Skeletal muscle tissue (tissue), 4 donors: Measurements from ENCODE around the gene EFNA3. TPM values are rescaled to one million over a fixed set of nuclear protein-coding genes. Genes with fewer than 3 reads are reported as not detected.
A peak's percentile ranks its signal among the peaks of the same experiment; 100 is the strongest.

Experiments
- H3K27ac ChIP-seq: one replicate; pipeline ENCODE4 v1.7.0; 2013; ENCODE audit warnings: mild to moderate bottlenecking, low read depth, low read length, inconsistent platforms
- H3K27me3 ChIP-seq, 3 donors: one replicate each; pipeline ENCODE4 v1.7.0; 2013; ENCODE audit warnings: low read length in 3 of 3; ENCODE audit not compliant: control insufficient read depth in 3 of 3, insufficient read depth in 3 of 3
- H3K36me3 ChIP-seq, 3 donors: one replicate each; pipeline ENCODE4 v1.7.0; 2013; ENCODE audit warnings: low read length in 3 of 3; ENCODE audit not compliant: control insufficient read depth in 3 of 3, insufficient read depth in 3 of 3
- H3K4me1 ChIP-seq, 3 donors: one replicate each; pipeline ENCODE4 v1.7.0; 2013; ENCODE audit warnings: low read length in 3 of 3, mild to moderate bottlenecking in 3 of 3; ENCODE audit not compliant: control insufficient read depth in 3 of 3, insufficient read depth in 3 of 3
- H3K4me3 ChIP-seq, 3 donors: one replicate each; pipeline ENCODE4 v1.7.0; 2013; ENCODE audit warnings: low read length in 3 of 3
- H3K9ac ChIP-seq, 3 donors: one replicate each; pipeline ENCODE4 v1.7.0; 2013; ENCODE audit warnings: low read length in 3 of 3, mild to moderate bottlenecking in 3 of 3, moderate library complexity in 2 of 3, low read depth in 1 of 3
- H3K9me3 ChIP-seq, 3 donors: one replicate each; pipeline ENCODE4 v1.7.0; 2013; ENCODE audit warnings: low read length in 3 of 3; ENCODE audit not compliant: control insufficient read depth in 3 of 3
- total RNA-seq: library from RNA; depleted of rRNA; stranded (reverse); fragments of >200 nt; gene quantifications from one replicate; pipeline ENCODE4 v1.2.3, GENCODE V29; 2014
- donor health status: Osteomylitis.

The EFNA3 gene
- total RNA-seq, 1 donor from 2014 or later, result 0.52 TPM

DNA sequence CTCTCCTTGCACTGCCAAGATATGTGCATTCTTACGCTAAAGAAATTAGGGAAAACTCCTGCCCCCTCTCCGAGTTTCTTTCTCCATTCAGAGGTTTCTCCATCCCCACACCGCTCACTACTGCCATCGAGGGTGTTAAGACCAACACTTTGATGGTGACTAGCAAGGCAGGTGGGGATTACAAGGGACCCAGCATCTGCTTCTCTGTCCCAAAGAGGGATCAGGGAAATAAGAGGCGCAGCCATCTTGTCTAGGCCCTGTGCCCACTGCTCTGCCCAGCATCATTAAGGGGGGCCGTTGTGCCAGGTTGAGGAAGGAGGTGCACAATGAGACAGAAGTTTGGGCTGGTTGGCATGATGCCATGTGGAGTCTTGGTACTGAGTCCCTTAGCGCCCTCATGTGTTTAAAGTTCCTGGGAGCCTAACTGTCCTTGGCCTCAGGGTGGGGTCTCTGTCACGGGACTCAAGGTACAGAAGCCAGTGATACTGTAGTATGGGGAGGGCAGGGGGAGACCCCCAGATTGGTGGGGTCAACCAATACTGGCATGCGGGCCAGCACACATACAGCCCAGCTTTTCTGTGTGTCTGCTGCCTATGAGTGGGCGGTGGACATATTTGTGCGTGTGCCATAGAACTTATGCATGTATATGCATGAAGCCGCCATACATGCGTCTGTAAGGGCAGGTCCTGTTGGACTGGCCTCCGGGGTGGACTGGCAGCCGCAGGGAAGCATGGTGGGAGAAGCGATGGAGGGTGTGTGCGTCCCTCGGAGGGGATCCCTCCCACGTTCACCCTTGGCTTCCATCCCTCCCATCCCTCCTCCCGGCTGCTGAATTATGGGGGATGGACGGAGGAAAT is 5.5 kb downstream of the EFNA3 start:
- H3K9me3 ChIP-seq, result no peaks in the 10 kb centered on the region
- no peak overlapping the region for H3K27ac ChIP-seq
- H3K4me3 ChIP-seq, result peak overlapping the region; percentile 63 to 91 (median 85)
- peaks cover 0 to 2% (median 0%) of the 10 kb centered on the region in 3 donors for H3K36me3 ChIP-seq
- peaks cover 53 to 55% (median 53%) of the 10 kb centered on the region in 3 donors for H3K27me3 ChIP-seq
- peak overlapping the region in 2 of 3 donors; percentile 80 to 83 for H3K9ac ChIP-seq
- H3K4me1 ChIP-seq, result peaks cover 43 to 56% (median 56%) of the 10 kb centered on the region in 3 donors

GRCh38 chr1:155084722-155085503 is 6.3 kb downstream of the EFNA3 start:
- Histone ChIP-seq H3K9me3 (no peaks in the 10 kb centered on the region), H3K4me1 (peaks cover 34 to 49% (median 47%) of the 10 kb centered on the region in 3 donors), H3K9ac (peak overlapping the region; percentile 79 to 83 (median 80)), H3K27ac (peak overlapping the region; percentile 83), H3K36me3 (peaks cover 0 to 2% (median 0%) of the 10 kb centered on the region in 3 donors), H3K4me3 (peak overlapping the region; percentile 85 to 91 (median 87)), H3K27me3 (peaks cover 45 to 47% (median 45%) of the 10 kb centered on the region in 3 donors)

GRCh38 chr1:155085504-155086127 is 7.0 kb downstream of the EFNA3 start:
- peaks cover 30 to 42% (median 42%) of the 10 kb centered on the region in 3 donors for H3K4me1 ChIP-seq
- no peaks in the 10 kb centered on the region for H3K9me3 ChIP-seq
- H3K27me3 ChIP-seq, result peaks cover 38 to 40% (median 39%) of the 10 kb centered on the region in 3 donors
- H3K4me3 ChIP-seq, result peak overlapping the region; percentile 85 to 91 (median 87)
- peak overlapping the region; percentile 51 to 83 (median 80) for H3K9ac ChIP-seq
- peaks cover 0 to 2% (median 0%) of the 10 kb centered on the region in 3 donors for H3K36me3 ChIP-seq
- H3K27ac ChIP-seq, result peak overlapping the region; percentile 83

- peaks cover 27 to 38% (median 37%) of the 10 kb centered on the region in 3 donors for H3K4me1 ChIP-seq
- no peak overlapping the region for H3K27ac ChIP-seq
These were observed 7.6 kb downstream of the EFNA3 start for GRCh38 chr1:155086128-155086741.

GRCh38 chr1:155086856-155087535 is 8.4 kb downstream of the EFNA3 start:
- H3K36me3 ChIP-seq, result peaks cover 0 to 2% (median 0%) of the 10 kb centered on the region in 3 donors
- H3K9ac ChIP-seq, result no peak overlapping the region
- no peak overlapping the region for H3K27ac ChIP-seq
- no peak overlapping the region for H3K4me3 ChIP-seq
- H3K4me1 ChIP-seq, result peaks cover 29 to 37% (median 35%) of the 10 kb centered on the region in 3 donors
- H3K9me3 ChIP-seq, result no peaks in the 10 kb centered on the region
- H3K27me3 ChIP-seq, result peaks cover 24 to 26% (median 26%) of the 10 kb centered on the region in 3 donors

More at GRCh38 chr1:155086128-155086741, 7.6 kb downstream of the EFNA3 start:
- H3K4me3 ChIP-seq, result no peak overlapping the region
- H3K36me3 ChIP-seq, result peaks cover 0 to 2% (median 0%) of the 10 kb centered on the region in 3 donors
- H3K9ac ChIP-seq, result no peak overlapping the region
- no peaks in the 10 kb centered on the region for H3K9me3 ChIP-seq
- peaks cover 31 to 34% (median 33%) of the 10 kb centered on the region in 3 donors for H3K27me3 ChIP-seq

- peak overlapping the region in 1 of 3 donors; percentile 30 for H3K4me3 ChIP-seq
- no peaks in the 10 kb centered on the region for H3K9me3 ChIP-seq
- no peaks in the 10 kb centered on the region for H3K27me3 ChIP-seq
- H3K36me3 ChIP-seq, result peaks cover 0 to 2% (median 0%) of the 10 kb centered on the region in 3 donors
- no peak overlapping the region for H3K27ac ChIP-seq
- peaks cover 17 to 23% (median 19%) of the 10 kb centered on the region in 3 donors for H3K4me1 ChIP-seq
- peak overlapping the region in 2 of 3 donors; percentile 19 to 40 for H3K9ac ChIP-seq
These were observed 12.7 kb downstream of the EFNA3 start for GRCh38 chr1:155091071-155092051.

DNA sequence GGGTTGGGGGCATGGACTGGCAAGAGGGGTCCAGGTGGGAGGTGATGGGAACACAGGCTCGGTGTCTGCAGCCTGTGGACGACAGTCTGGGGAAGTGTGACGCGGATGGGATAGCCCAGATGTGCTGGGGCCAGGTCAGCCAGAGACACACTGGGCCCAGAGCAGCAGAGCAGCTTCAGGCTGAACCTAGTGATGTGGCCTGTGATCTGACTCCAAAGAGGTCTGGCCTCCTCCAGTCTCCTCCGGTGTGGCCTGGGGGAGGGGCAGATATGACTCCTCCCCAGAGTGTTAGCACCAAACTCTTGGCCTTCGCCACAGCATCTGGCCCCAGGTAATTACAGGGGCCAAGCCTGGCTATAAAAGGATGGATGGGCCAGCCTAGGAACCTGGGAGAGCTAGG is 13.5 kb downstream of the EFNA3 start:
- H3K27me3 ChIP-seq, result no peaks in the 10 kb centered on the region
- no peak overlapping the region for H3K9ac ChIP-seq
- H3K4me3 ChIP-seq, result no peak overlapping the region
- no peaks in the 10 kb centered on the region for H3K9me3 ChIP-seq
- no peak overlapping the region for H3K27ac ChIP-seq
- H3K4me1 ChIP-seq, result peaks cover 17 to 23% (median 19%) of the 10 kb centered on the region in 3 donors
- no peaks in the 10 kb centered on the region for H3K36me3 ChIP-seq

GRCh38 chr1:155092641-155093040 is 14.0 kb downstream of the EFNA3 start:
- Histone ChIP-seq H3K36me3 (no peaks in the 10 kb centered on the region), H3K9me3 (no peaks in the 10 kb centered on the region), H3K4me1 (peaks cover 17 to 23% (median 19%) of the 10 kb centered on the region in 3 donors), H3K27me3 (peaks cover 0 to under 1% (median 0%) of the 10 kb centered on the region in 3 donors), H3K4me3 (no peak overlapping the region), H3K9ac (no peak overlapping the region), H3K27ac (no peak overlapping the region)
